Panc1 (cell line): ENCODE measurements around the gene EOMES. TPM values are rescaled to one million over a fixed set of nuclear protein-coding genes. Genes with fewer than 3 reads are reported as not detected.

ENCODE experiments used
- ATAC-seq: fragments of 200-7000 bp; cut with Tn5 transposase; 2 replicates; pipeline ENCODE4 v1.9.1; 2020; ENCODE audit warnings: mild to moderate bottlenecking, moderate library complexity
- BruUV-seq: library from RNA; stranded (reverse); fragments of 400-500 nt; replicated peaks from 2 replicates; lab custom pipeline; 2021; lab: Mats Ljungman, UMichigan
- CTCF ChIA-PET: fragments of 300-600 bp; sonication (Branson Sonifier 250); formaldehyde crosslinking; loops from one replicate; lab custom pipeline; 2022; ENCODE audit warnings: antibody characterized with exemption; lab: Charles Lee
- POLR2A ChIA-PET: fragments of 300-600 bp; sonication (Branson Sonifier 250); formaldehyde crosslinking; loops from one replicate; lab custom pipeline; 2022; ENCODE audit warnings: antibody characterized with exemption; lab: Charles Lee
- DNase-seq: peaks from one replicate; pipeline ENCODE4 v3.0.0-alpha.2; 2010; ENCODE audit warnings: low read depth, low spot score
- H3K27ac ChIP-seq: 2 replicates; pipeline ENCODE4 v1.5.1; 2011; ENCODE audit warnings: mild to moderate bottlenecking, low read length, inconsistent platforms
- H3K27me3 ChIP-seq: fragments of 200-500 bp; sonication (Bioruptor generic); 2 replicates; pipeline ENCODE4 v1.6.0; 2014; ENCODE audit warnings: low read length, inconsistent platforms; ENCODE audit not compliant: control insufficient read depth, insufficient read depth
- H3K36me3 ChIP-seq: fragments of 200-500 bp; sonication (Bioruptor generic); 2 replicates; pipeline ENCODE4 v1.5.1; 2014; ENCODE audit warnings: inconsistent platforms, mild to moderate bottlenecking, low read length, moderate library complexity; ENCODE audit not compliant: control insufficient read depth, insufficient read depth
- H3K4me1 ChIP-seq: 2 replicates; pipeline ENCODE4 v1.5.1; 2011; ENCODE audit warnings: inconsistent platforms, mild to moderate bottlenecking, low read length, moderate library complexity; ENCODE audit not compliant: control insufficient read depth, insufficient read depth
- H3K4me3 ChIP-seq, 2 experiments: 2 replicates each; pipeline ENCODE4 v1.5.1; 2011 to 2012; ENCODE audit warnings: low read depth in 2 of 2, low read length in 2 of 2, mild to moderate bottlenecking in 2 of 2, inconsistent platforms in 1 of 2, moderate library complexity in 1 of 2
- H3K9me3 ChIP-seq: fragments of 200-500 bp; sonication (Bioruptor generic); 2 replicates; pipeline ENCODE4 v1.5.1; 2014; ENCODE audit warnings: low read depth, mild to moderate bottlenecking, inconsistent platforms, low read length, moderate library complexity; ENCODE audit not compliant: control insufficient read depth, insufficient read depth
- POLR2AphosphoS5 ChIP-seq: IDR thresholded peaks from 2 replicates; pipeline ENCODE4 v1.6.1; 2012; ENCODE audit warnings: mild to moderate bottlenecking, low read depth, low read length, moderate library complexity
- SIN3A ChIP-seq: IDR thresholded peaks from 2 replicates; pipeline ENCODE4 v1.6.1; 2012; ENCODE audit warnings: low read depth, mild to moderate bottlenecking, low read length, moderate library complexity, borderline replicate concordance; ENCODE audit not compliant: insufficient read depth
- TCF7L2 ChIP-seq: IDR thresholded peaks from 2 replicates; pipeline ENCODE4 v1.6.1; 2011; ENCODE audit warnings: mild to moderate bottlenecking, low read depth, low read length, inconsistent platforms
- in situ Hi-C: cut with HindIII; loops from 2 replicates; pipeline ENCODE4 v1.10.0; 2016; ENCODE audit warnings: low sequenced_read_pairs, low pct_unique_long_range_greater_than_20kb
- intact Hi-C: fragments of 100-400 bp; cut with micrococcal nuclease; formaldehyde crosslinking; loops from one replicate; pipeline ENCODE4 v1.10.0; 2022; ENCODE audit not compliant: unreplicated experiment
- total RNA-seq: library from RNA; stranded (reverse); gene quantifications from one replicate; pipeline ENCODE4 v1.2.1, GENCODE V29; 2021; ENCODE audit not compliant: unreplicated experiment
- TF ChIP-seq, protein P1 (sequence below), 2 experiments: IDR thresholded peaks; 2 replicates each; pipeline ENCODE4 v1.6.1; 2011 to 2012; ENCODE audit warnings: low read depth in 2 of 2, control low read depth in 1 of 2, low read length in 1 of 2, mild to moderate bottlenecking in 1 of 2, moderate library complexity in 1 of 2; ENCODE audit not compliant: insufficient read depth in 1 of 2
- TF ChIP-seq, protein P2 (sequence below): fragments of 450-650 bp; IDR thresholded peaks from 2 replicates; pipeline ENCODE4 v1.5.1; 2017; ENCODE audit warnings: mild to moderate bottlenecking

Gene EOMES
- total RNA-seq, 1 experiment from 2014 or later = 2.5 TPM

DNA sequence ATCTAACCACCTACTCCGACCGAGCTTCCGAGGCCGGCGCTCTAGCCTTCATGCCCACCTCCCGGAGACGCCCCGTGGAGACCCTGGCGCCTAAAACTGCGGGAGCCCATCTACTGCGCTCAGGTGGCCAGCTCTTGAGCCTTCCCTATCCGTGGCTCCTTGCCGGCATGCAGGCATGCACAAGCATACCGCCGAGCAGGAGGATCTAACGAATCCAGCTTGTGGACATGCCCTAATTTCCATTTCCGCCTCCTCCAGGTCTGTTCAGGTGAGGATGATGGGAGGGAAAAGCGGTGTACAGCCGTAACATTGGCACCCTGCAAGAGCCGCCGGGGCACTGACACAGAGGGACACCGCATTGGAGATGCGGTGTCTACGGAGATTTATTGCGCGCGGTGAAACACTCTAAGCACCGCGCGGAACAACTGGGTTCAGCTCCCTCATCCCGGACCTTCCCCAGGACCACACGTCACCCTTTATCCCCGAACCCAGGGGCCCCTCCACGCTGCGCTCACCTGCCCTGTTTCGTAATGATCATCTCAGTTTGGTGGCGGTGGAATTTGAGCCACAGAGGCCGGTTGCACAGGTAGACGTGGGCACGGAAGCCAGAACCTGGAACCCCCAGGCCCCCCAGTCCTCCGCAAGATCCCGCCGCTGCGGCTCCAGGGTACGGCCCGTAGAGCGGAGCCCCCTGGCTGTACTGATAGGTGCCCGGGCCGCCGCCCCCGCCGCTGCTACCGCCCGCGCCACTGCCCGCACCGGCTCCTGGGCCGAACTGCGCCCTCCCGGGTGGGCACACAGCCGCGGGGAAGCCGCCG is 1.0 kb downstream of the EOMES start:
- POLR2A ChIA-PET = no interaction called here
- CTCF ChIA-PET = interaction anchor here (0.6 to 1.4 kb wide), 2 partner anchors 9 to 67 kb away, joined by 5 read pairs; no protein-coding TSS in a partner anchor
- H3K36me3 ChIP-seq = no peaks in the 10 kb centered on the region; the same call in 1 of the 2 replicates
- no peaks in the 10 kb centered on the region for H3K9me3 ChIP-seq
- TF ChIP-seq TCF7L2 (no peak), POLR2AphosphoS5 (no peak), SIN3A (no peak)
- TF ChIP-seq, protein P1, sequence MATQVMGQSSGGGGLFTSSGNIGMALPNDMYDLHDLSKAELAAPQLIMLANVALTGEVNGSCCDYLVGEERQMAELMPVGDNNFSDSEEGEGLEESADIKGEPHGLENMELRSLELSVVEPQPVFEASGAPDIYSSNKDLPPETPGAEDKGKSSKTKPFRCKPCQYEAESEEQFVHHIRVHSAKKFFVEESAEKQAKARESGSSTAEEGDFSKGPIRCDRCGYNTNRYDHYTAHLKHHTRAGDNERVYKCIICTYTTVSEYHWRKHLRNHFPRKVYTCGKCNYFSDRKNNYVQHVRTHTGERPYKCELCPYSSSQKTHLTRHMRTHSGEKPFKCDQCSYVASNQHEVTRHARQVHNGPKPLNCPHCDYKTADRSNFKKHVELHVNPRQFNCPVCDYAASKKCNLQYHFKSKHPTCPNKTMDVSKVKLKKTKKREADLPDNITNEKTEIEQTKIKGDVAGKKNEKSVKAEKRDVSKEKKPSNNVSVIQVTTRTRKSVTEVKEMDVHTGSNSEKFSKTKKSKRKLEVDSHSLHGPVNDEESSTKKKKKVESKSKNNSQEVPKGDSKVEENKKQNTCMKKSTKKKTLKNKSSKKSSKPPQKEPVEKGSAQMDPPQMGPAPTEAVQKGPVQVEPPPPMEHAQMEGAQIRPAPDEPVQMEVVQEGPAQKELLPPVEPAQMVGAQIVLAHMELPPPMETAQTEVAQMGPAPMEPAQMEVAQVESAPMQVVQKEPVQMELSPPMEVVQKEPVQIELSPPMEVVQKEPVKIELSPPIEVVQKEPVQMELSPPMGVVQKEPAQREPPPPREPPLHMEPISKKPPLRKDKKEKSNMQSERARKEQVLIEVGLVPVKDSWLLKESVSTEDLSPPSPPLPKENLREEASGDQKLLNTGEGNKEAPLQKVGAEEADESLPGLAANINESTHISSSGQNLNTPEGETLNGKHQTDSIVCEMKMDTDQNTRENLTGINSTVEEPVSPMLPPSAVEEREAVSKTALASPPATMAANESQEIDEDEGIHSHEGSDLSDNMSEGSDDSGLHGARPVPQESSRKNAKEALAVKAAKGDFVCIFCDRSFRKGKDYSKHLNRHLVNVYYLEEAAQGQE (IDR thresholded peaks at IDR 0.05; ENCODE audit: insufficient read depth in 1 of 2, low read depth in 2 of 2, low read length in 1 of 2) = no peak
- TF ChIP-seq, protein P2, sequence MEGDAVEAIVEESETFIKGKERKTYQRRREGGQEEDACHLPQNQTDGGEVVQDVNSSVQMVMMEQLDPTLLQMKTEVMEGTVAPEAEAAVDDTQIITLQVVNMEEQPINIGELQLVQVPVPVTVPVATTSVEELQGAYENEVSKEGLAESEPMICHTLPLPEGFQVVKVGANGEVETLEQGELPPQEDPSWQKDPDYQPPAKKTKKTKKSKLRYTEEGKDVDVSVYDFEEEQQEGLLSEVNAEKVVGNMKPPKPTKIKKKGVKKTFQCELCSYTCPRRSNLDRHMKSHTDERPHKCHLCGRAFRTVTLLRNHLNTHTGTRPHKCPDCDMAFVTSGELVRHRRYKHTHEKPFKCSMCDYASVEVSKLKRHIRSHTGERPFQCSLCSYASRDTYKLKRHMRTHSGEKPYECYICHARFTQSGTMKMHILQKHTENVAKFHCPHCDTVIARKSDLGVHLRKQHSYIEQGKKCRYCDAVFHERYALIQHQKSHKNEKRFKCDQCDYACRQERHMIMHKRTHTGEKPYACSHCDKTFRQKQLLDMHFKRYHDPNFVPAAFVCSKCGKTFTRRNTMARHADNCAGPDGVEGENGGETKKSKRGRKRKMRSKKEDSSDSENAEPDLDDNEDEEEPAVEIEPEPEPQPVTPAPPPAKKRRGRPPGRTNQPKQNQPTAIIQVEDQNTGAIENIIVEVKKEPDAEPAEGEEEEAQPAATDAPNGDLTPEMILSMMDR = no peak
- peaks cover 4% of the 10 kb centered on the region; the same call in 1 of the 2 replicates for H3K4me1 ChIP-seq
- peak overlapping the region; percentile 60 to 74 for H3K4me3 ChIP-seq
- in situ Hi-C loops = no loop called here
- peak overlapping the region; percentile 70 for H3K27ac ChIP-seq
- peak; percentile 85 for ATAC-seq
- intact Hi-C loops = no loop called here
- DNase-seq = no peak
- no peaks in the 10 kb centered on the region for H3K27me3 ChIP-seq
- no TSS peak for BruUV-seq

DNA sequence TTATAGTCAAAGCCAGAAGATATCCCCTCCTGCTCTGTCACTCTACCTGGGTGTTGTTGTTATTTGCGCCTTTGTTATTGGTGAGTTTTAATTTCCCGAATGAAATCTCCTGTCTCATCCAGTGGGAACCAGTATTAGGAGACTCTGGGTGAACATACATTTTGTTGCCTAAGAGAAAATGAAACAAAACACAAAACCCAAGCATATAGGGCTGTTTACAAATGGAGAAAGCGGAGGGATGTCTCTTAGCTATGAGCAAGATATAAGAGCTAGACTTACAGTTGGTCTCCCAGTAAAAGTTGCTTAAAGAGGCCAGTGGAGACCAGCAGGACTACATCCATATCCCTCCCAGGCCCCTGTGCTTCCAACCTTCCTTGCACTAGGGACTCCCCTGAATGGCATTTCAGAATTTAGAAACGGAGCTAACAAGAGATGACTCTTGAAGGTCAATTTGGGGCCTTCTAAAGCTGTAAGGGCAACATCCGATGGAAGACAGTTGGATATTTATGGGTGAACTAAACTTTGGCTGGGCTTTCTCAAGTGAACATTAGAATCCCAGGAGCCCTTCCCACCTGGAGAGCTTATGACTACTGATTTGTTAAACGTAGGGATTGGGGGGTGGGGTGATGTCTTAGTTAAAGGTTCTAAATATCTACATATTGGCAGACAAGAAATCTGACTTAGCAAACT is 2.7 kb downstream of the EOMES start:
- CTCF ChIA-PET = interaction anchor here (0.5 kb wide), 1 partner anchor 578 kb away, joined by 3 read pairs; no protein-coding TSS in a partner anchor
- intact Hi-C loops = no loop called here

More for the DNA sequence above, 2.7 kb downstream of the EOMES start:
- in situ Hi-C loops = no loop called here
- ATAC-seq (no peak), DNase-seq (no peak)
- no peak overlapping the region for H3K27ac ChIP-seq
- POLR2A ChIA-PET = no interaction called here
- no TSS peak for BruUV-seq
- peaks cover 9% of the 10 kb centered on the region for H3K4me1 ChIP-seq
- no peaks in the 10 kb centered on the region; the same call in 1 of the 2 replicates for H3K36me3 ChIP-seq
- H3K4me3 ChIP-seq = no peak overlapping the region
- TF ChIP-seq TCF7L2 (no peak), POLR2AphosphoS5 (no peak), SIN3A (no peak)
- TF ChIP-seq, protein P2 = no peak
- TF ChIP-seq, protein P1 (IDR thresholded peaks at IDR 0.05; ENCODE audit: insufficient read depth in 1 of 2, low read depth in 2 of 2, low read length in 1 of 2) = no peak
- H3K9me3 ChIP-seq = no peaks in the 10 kb centered on the region
- H3K27me3 ChIP-seq = no peaks in the 10 kb centered on the region
